Stimulated activated CD4-positive, alpha-beta T cell treated with anti-CD3 and anti-CD28 coated beads, TNF-alpha, amount 100 ng/mL, for 48 hours (primary cell): Measurements from ENCODE around the gene SMARCC2.
"Not testable (repeated sequence)": the region's sequence is repeated elsewhere in the genome, so short reads cannot be mapped to it uniquely, and the experiment has no call there.

ENCODE experiments used
- DNase-seq, 3 donors: peaks; one replicate each; pipeline ENCODE4 v3.0.0-alpha.2; 2020; ENCODE audit warnings: low read depth in 3 of 3

The SMARCC2 gene

DNA sequence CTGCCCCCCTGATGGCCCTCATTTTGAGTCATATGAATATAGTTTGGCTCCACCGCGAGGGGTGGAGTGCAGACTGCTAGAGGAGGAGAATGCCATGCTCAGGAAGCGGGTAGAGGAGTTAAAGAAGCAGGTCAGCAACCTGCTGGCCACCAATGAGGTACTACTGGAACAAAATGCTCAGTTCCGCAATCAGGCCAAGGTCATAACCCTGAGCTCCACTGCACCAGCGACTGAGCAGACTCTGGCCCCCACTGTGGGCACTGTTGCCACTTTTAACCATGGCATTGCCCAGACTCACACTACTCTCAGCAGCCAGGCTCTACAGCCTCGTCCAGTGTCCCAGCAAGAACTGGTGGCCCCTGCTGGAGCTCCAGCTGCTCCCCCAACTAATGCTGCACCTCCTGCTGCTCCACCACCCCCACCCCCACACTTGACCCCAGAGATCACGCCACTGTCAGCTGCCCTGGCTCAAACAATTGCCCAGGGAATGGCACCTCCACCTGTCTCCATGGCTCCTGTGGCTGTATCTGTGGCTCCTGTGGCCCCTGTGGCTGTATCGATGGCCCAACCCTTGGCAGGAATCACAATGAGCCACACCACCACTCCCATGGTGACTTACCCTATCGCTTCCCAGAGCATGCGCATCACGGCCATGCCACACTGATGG, 67.9 kb downstream of the SMARCC2 start:
- no peak for DNase-seq

DNA sequence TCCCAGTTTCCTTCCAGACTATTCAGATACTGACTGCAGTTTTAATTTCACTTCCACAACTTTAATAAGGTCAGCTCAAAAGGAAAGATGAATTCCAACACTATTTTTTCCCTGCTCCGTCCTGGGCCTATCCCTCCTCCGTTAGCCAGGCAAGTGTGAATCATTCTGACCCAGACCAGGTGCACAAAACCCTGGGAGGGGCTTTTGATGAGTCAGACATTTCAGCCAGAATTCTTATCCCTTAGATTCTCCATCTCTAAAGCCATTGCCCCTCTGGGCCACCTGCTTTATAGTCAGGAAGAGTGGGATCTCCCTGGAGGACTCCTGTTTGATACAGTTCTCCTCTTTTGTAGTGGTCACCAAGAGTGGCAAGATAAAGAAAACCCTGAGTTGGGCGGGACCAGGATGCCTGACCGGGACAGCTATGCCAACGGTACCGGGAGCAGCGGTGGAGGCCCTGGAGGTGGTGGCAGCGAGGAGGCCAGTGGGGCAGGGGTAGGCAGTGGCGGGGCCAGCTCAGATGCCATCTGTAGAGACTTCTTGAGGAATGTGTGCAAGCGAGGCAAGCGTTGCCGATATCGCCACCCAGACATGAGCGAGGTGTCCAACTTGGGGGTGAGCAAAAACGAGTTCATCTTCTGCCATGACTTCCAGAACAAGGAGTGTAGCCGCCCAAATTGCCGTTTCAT, 69.0 kb downstream of the SMARCC2 start:
- no peak for DNase-seq

DNA sequence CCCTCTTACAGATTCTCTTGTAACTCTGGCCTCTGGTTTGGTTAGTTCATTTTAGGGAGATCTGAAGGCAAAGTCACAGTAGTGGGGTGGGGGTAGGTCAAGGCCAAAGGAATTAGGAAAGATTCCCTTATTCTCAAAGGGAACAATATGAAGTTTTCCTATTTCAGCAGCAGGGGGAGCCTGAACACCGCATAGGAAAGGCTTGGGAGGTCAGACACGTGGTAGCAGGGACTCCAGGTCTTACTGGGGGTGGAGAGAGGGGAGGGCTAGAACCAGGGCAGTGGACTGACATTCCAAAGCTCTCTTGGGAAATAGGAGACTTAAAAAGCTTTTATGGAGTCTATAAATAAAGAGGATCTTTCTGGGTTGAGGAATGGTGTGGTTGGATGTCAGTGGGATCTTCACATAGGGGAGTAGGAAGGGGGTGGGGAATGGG, 69.9 kb downstream of the SMARCC2 start:
- DNase-seq = no peak

DNA sequence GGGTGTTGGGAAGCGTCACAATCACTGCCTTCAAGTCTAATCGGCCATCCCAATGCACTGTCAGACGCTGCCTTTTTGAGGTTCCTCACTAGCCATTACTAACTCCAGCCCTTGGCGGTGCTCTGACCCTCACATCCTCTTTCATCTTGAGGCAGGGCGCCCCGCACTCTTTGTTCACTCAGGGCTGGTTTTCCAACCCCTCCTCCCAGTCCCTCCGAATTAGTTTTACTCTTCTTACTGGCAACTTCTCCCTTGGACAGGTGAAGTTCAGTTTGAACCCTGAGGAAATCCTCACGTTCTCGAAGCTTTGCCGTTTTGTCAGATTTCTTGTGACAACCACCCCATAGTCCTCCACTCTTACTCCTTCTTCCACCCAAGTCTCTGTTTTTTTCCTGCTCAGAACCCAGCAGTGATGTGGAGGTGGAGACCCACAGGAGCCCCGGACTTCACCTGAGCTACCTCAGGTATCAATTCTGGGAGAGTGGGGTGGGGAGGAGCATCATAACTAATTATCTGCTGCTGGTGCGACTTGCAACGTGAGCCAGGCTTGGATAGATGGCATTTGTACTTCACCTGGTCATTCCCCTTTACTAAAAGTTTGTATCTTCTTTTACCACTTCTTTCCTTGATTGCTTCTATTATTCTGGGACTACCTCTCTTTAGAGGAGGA, 70.5 kb downstream of the SMARCC2 start:
- DNase-seq = no peak

DNA sequence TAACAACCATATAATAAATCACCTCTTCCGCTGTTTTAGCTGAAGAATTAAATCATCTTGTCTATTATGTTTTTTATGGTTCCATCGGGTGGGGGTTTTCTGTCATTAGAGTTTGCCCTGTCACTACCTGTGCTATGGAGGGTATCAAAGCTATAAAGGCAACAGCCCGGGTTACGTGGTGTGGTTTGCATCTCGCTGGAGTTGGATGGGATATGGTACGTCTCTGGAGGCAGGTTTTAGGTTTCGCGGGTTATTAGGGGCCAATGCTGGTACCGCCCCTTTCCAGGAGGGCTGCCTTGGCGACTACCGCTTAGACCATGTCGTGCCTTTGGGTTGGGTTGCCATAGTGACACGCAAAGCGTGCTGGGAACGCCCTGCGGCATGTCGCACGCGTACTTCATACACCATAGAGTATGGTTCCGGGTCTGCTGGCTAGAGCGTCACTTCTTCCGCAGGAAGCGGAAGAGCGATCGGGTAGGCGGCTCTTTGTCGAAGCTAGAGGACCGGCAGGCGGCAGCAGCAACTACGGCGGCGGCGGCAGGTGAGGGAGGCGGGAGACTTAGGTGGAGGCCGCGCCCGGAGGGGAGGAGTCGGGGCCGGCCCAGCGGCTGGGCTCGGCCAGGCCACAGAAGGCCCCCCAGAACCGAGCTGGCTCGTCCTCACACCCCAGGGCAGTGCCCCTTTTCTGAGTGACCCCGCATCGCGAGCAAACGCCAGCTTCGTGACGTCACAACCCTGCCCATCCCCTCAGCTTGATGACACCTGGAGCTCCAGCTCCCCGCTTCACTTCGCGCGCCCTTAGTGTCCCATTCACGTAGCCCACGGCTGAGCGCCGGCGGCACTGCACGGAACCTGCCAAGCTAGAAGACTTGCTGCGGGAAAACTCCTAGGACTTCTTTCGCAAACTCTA, 71.2 kb downstream of the SMARCC2 start, which contains the start of gene ZC3H10:
Gene ZC3H10, plus strand, starts transcription at position 489 of the 910 bp plus-strand sequence. CDS start 2,297 bp downstream, outside the sequence.
- DNase-seq = peak; percentile 94 to 99 (median 97)

DNA sequence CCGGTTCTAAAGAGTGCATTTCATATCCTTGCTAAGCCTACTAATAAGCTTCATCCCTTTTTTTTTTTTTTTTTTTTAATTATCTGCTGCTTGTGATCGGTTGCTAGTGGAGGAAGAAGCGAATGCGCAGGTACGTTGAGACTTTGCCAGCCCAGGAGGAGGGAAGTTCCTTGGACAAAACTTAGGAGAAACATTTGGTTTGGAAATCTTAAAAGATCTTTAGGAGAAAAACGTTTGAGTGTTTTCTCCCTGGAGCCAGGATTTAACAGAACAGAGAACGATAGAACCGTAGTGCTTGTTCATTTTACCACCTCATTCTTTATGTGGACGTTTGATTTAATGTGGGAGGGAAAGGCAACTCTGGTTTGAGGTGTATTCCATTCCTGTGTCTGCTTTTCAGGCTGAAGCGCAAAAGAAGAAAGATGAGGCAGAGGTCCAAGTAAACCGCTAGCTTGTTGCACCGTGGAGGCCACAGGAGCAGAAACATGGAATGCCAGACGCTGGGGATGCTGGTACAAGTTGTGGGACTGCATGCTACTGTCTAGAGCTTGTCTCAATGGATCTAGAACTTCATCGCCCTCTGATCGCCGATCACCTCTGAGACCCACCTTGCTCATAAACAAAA, 72.1 kb downstream of the SMARCC2 start:
- DNase-seq = not testable (repeated sequence)

DNA sequence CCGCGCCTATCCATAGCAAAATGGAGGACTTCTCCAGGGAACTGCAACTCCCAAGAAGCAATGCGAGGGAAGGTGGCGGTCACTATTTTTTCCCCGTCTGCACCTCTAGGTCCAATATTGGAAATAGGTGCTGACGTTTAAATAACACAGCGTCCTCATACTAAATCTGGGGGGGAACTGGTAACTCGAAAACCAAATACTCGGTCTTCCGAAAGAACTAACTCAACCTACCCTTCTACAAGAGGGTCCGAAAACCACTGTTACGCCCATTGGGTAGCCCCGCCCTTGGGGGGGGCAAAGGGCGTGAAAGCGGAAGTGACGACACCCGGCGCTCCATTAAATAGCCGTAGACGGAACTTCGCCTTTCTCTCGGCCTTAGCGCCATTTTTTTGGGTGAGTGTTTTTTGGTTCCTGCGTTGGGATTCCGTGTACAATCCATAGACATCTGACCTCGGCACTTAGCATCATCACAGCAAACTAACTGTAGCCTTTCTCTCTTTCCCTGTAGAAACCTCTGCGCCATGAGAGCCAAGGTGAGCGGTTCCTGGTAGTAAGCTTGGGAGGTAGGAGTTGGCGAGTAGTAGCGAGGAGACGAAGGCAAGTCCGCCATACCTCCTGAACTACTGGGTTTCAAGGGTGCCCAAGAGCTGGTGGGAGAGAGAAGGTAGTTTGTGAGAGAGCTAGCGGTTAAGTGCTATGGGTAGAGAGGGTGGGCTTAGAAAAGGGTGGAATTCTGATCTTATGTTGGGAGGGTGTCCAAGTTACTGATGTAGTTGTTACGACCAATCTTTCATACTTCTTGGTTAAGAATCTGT, 72.8 kb downstream of the SMARCC2 start, which contains the start of gene RPL41:
Gene RPL41, plus strand, starts transcription at position 367 of the 815 bp plus-strand sequence.
- peak; percentile 86 to 88 (median 88) for DNase-seq

DNA sequence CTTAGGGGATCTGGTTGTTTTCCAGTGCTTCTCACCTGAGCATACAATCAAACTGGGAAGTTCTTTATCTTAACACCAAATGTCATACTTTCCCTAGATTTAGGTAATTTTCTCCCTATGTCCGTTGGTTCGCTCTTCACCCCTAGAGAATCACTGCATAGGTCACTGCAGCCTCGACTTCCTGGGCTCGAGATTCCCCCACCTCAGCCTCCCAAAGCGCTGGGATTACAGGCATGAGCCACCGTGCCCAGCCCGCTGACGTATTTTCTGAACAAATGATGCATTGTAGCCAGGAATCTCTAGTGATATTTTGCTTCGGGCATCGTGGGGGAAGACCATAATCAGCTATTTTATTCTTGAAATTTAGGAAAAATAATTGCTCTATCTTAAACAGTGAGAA, 74.0 kb downstream of the SMARCC2 start:
- DNase-seq = no peak

DNA sequence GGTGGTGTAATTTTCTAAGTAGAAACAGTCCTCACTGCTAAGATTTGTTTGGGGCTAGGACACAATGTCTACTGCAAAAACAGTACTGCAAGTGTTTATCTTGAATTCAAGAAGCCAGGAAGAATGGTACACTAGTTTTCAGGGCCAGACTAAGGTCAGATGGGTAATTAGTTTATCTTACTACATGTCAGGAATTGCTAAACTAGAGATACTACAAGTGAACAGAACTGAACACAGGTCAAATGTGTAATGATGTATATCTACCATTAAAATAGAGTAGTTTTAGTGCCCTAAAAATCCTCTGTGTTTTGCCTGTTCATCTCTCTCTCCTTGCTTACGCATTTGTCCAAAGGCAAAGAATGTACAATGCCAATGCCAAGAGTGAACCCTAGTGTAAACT, 75.2 kb downstream of the SMARCC2 start:
- DNase-seq = no peak
